HEK293T (cell line): ENCODE measurements around the gene MCOLN1.

Source experiments
- CTCF ChIA-PET: fragments of 350-600 bp; formaldehyde crosslinking; extraction: SDS; loops from one replicate; lab custom pipeline; 2021; ENCODE audit warnings: antibody characterized with exemption, inconsistent platforms; lab: Yijun Ruan, JAX
- POLR2A ChIA-PET: fragments of 350-600 bp; formaldehyde crosslinking; extraction: SDS; loops from one replicate; lab custom pipeline; 2020; ENCODE audit warnings: antibody characterized with exemption, inconsistent platforms; lab: Yijun Ruan, JAX
- DNase-seq: peaks from one replicate; pipeline ENCODE4 v3.0.0; 2012; ENCODE audit warnings: mixed read lengths; ENCODE audit errors: extremely low spot score
- ARNT ChIP-seq: fragments of 450-650 bp; IDR thresholded peaks from 2 replicates; pipeline ENCODE4 v1.6.1; 2017; ENCODE audit warnings: mild to moderate bottlenecking
- BHLHE40 ChIP-seq: fragments of 450-650 bp; IDR thresholded peaks from 2 replicates; pipeline ENCODE4 v1.6.1; 2016; ENCODE audit warnings: mild to moderate bottlenecking, moderate library complexity, borderline replicate concordance
- CTBP1 ChIP-seq: fragments of 450-650 bp; IDR thresholded peaks from 2 replicates; pipeline ENCODE4 v1.6.1; 2016; ENCODE audit warnings: borderline replicate concordance
- ELF4 ChIP-seq: fragments of 450-650 bp; IDR thresholded peaks from 2 replicates; pipeline ENCODE4 v1.6.1; 2017; ENCODE audit warnings: antibody characterized with exemption
- FOXA1 ChIP-seq: fragments of 450-650 bp; IDR thresholded peaks from 2 replicates; pipeline ENCODE4 v1.6.1; 2016; ENCODE audit warnings: mild to moderate bottlenecking
- FOXK2 ChIP-seq: fragments of 450-650 bp; IDR thresholded peaks from 2 replicates; pipeline ENCODE4 v1.6.1; 2016; ENCODE audit warnings: mild to moderate bottlenecking
- FOXM1 ChIP-seq: fragments of 450-650 bp; IDR thresholded peaks from 2 replicates; pipeline ENCODE4 v1.6.1; 2017; ENCODE audit warnings: mild to moderate bottlenecking, borderline replicate concordance
- HDGF ChIP-seq: fragments of 450-650 bp; IDR thresholded peaks from 2 replicates; pipeline ENCODE4 v1.6.1; 2017; ENCODE audit warnings: antibody characterized with exemption, borderline replicate concordance
- L3MBTL2 ChIP-seq: fragments of 450-650 bp; conservative IDR thresholded peaks from 2 replicates; pipeline ENCODE4 v1.6.1; 2016; ENCODE audit warnings: mild to moderate bottlenecking
- LEF1 ChIP-seq: fragments of 450-650 bp; IDR thresholded peaks from 2 replicates; pipeline ENCODE4 v1.6.1; 2017; ENCODE audit warnings: mild to moderate bottlenecking, borderline replicate concordance
- NFRKB ChIP-seq: fragments of 450-650 bp; IDR thresholded peaks from 2 replicates; pipeline ENCODE4 v1.6.1; 2016; ENCODE audit warnings: mild to moderate bottlenecking, moderate library complexity
- SP1 ChIP-seq: fragments of 450-650 bp; IDR thresholded peaks from 2 replicates; pipeline ENCODE4 v1.6.1; 2017
- SUZ12 ChIP-seq: fragments of 450-650 bp; IDR thresholded peaks from 2 replicates; pipeline ENCODE4 v1.6.1; 2016; ENCODE audit warnings: mild to moderate bottlenecking
- TARDBP ChIP-seq: fragments of 450-650 bp; IDR thresholded peaks from 2 replicates; pipeline ENCODE4 v1.6.1; 2016
- ZNF384 ChIP-seq: fragments of 450-650 bp; IDR thresholded peaks from 2 replicates; pipeline ENCODE4 v1.6.1; 2016
- TF ChIP-seq, protein P1 (sequence below): fragments of 450-650 bp; IDR thresholded peaks from 2 replicates; pipeline ENCODE4 v1.6.1; 2016

MCOLN1 gene

DNA sequence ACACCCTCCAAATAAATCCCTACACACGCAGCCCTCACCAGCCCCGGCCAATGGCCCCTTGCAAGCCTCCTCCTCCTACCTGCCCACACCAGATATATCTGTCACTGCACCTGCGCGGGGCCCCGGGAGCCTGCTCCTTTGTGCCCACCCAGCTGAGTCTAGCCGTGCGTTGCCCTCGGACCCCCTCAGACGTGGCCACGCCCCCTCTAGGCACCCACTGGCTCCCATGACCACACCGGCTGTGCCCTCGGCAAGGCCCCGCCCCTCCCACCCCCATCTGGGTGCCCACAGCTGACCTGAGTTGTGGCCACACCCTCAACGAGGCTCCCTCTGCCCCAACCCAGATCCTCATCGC lies 6.8 kb downstream of the MCOLN1 start:
- no peak for TF ChIP-seq ELF4
- no peak for TF ChIP-seq FOXM1
- TF ChIP-seq, protein P1, sequence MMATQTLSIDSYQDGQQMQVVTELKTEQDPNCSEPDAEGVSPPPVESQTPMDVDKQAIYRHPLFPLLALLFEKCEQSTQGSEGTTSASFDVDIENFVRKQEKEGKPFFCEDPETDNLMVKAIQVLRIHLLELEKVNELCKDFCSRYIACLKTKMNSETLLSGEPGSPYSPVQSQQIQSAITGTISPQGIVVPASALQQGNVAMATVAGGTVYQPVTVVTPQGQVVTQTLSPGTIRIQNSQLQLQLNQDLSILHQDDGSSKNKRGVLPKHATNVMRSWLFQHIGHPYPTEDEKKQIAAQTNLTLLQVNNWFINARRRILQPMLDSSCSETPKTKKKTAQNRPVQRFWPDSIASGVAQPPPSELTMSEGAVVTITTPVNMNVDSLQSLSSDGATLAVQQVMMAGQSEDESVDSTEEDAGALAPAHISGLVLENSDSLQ = no peak
- TF ChIP-seq FOXK2 = no peak
- TF ChIP-seq SP1 = no peak
- no peak for TF ChIP-seq L3MBTL2
- TF ChIP-seq HDGF = no peak
- no peak for TF ChIP-seq ZNF384
- TF ChIP-seq FOXA1 = no peak
- no peak for TF ChIP-seq CTBP1
- TF ChIP-seq TARDBP = no peak
- TF ChIP-seq NFRKB = no peak
- ChIA-PET POLR2A (no interaction called here), CTCF (no interaction called here)
- no peak for DNase-seq

DNA sequence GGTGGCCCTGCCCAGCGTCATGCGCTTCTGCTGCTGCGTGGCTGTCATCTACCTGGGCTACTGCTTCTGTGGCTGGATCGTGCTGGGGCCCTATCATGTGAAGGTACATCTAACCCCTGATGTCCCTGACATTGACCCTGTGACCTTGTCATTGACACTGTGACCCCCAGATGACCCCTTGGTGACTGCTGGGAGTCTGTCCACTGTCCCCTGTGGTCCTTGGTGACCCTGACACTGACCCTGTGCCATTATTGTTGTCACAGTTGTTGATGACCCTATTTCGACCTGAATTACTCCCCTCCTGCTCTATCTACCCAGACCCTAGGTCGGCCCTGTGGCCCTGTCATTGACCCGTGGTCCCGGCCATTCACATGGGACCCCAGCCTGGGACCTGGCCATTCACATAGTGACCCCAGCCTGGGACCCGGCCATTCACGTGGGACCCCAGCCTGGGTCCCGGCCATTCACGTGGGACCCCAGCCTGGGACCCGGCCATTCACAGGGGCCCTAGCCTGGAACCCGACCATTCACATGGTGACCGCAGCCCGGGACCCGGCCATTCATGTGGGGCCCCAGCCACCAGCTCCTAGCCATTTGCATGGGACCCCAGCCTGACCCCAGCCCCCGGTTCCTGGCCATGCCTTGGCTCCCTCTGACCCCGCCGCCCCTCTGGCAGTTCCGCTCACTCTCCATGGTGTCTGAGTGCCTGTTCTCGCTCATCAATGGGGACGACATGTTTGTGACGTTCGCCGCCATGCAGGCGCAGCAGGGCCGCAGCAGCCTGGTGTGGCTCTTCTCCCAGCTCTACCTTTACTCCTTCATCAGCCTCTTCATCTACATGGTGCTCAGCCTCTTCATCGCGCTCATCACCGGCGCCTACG lies 7.4 kb downstream of the MCOLN1 start:
- TF ChIP-seq FOXK2 (no peak), SUZ12 (no peak), HDGF (no peak), ELF4 (no peak), ZNF384 (no peak)
- POLR2A ChIA-PET = interaction anchor here (3.7 kb wide), 1 partner anchor 7 kb away, joined by 21 read pairs; the partner anchor contains the start of gene MCOLN1
- no peak for DNase-seq
- CTCF ChIA-PET = no interaction called here

DNA sequence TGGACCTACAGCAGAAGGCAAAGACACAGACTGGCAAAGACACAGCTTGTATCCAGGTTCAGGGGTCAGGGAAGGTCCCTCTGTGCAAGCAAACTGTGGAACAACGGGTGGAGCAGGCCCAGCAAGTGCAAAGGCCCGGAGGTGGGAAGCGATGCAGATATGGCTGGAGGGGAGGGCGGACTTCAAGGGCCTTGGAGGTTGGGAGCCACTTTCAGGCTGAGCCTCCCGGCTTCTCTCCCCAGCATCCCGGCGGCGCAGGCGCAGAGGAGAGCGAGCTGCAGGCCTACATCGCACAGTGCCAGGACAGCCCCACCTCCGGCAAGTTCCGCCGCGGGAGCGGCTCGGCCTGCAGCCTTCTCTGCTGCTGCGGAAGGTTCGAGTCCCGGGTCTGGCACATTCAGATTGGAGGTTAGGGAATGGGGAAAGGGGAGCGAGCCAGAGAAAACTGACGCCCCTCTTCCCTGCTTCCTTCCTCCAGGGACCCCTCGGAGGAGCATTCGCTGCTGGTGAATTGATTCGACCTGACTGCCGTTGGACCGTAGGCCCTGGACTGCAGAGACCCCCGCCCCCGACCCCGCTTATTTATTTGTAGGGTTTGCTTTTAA lies 11.0 kb downstream of the MCOLN1 start:
- ChIA-PET CTCF (interaction anchor here (0.5 kb wide), 1 partner anchor 15 kb away, joined by 3 read pairs; no protein-coding TSS in a partner anchor), POLR2A (interaction anchor here (1.2 to 3.7 kb wide), 2 partner anchors 11 to 434 kb away, joined by 3 to 21 read pairs; partner anchors contain the start of gene MCOLN1)
- DNase-seq = no peak
- no peak for TF ChIP-seq ELF4
- no peak for TF ChIP-seq LEF1
- TF ChIP-seq SP1 = no peak
- TF ChIP-seq ARNT = no peak
- TF ChIP-seq L3MBTL2 = no peak
- no peak for TF ChIP-seq FOXA1
- no peak for TF ChIP-seq ZNF384

DNA sequence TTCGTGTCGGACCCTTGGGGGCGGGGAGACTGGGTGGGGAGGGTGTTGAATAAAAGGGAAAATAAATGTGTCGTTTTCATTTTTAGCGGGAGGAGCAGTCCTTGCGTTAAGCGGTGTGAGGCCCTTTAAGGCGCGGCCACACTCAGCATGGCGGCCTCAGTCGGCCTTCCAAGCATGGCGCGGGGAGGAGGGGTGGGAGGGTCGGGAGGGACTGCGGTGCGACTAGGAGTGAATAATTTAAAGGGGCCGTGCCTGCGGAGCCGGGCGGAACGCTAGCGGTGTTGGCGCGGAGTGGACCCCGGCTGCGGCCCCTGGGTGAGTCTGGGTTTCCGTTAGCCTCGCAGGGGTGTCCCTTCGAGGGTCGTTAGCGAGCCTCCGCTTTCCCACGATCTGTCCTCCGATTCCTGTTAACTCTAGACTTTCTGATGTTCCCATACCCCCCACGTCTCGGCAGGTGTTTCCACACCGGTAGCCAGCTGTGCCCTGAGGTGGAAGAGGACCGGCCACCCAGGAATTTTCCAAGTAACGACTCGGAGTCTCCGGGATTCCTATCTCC lies 11.6 kb downstream of the MCOLN1 start:
- POLR2A ChIA-PET = interaction anchor here (1.2 to 2.0 kb wide), 2 partner anchors 28 to 435 kb away, joined by 3 to 5 read pairs; no protein-coding TSS in a partner anchor
- peak; percentile 87 for DNase-seq
- no peak for TF ChIP-seq BHLHE40
- TF ChIP-seq FOXA1 = no peak
- no peak for TF ChIP-seq L3MBTL2
- no peak for TF ChIP-seq LEF1
- TF ChIP-seq SUZ12 = no peak
- TF ChIP-seq ARNT = no peak
- no peak for TF ChIP-seq TARDBP
- no peak for TF ChIP-seq FOXM1
- CTCF ChIA-PET = no interaction called here

DNA sequence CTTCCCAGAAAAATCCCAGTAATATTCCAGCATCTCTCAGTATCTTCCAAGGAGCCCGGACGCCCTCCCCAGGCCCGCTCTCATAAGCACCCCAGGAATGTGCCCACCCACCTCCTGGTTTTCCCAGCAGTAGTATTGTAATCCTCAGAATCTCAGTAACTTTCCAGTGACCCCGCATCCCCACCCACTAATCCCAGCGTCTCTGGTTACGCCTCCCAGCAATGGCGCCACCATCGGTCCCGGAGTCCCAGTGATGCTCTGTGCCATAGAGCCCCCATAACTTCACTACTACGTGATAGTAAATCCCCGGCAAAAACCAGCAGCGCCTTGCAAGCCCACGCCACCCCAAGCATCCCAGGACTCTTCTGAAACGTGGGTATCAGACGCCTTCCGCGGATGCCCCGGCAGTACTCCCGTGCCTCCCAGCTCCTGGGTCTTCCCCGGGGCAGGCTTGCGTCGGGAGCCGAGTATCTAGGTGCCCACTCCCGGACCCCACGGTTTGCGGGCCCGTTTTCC lies 12.2 kb downstream of the MCOLN1 start:
- POLR2A ChIA-PET = interaction anchor here (0.8 to 2.0 kb wide), 3 partner anchors 12 to 71 kb away, joined by 3 to 5 read pairs (median 3); partner anchors contain the start of gene MCOLN1
- DNase-seq = peak; percentile 50
- CTCF ChIA-PET = no interaction called here
- TF ChIP-seq CTBP1 = no peak
- no peak for TF ChIP-seq BHLHE40
- TF ChIP-seq FOXM1 = no peak
- no peak for TF ChIP-seq ELF4
- TF ChIP-seq ARNT = no peak
- no peak for TF ChIP-seq NFRKB
- TF ChIP-seq, protein P1 = no peak
- no peak for TF ChIP-seq FOXK2
- TF ChIP-seq FOXA1 = no peak
- no peak for TF ChIP-seq SUZ12
- no peak for TF ChIP-seq ZNF384
- no peak for TF ChIP-seq LEF1
- TF ChIP-seq HDGF = no peak
- no peak for TF ChIP-seq TARDBP
- TF ChIP-seq SP1 = no peak
- TF ChIP-seq L3MBTL2 = no peak
